Stimulated activated CD4-positive, alpha-beta T cell treated with anti-CD3 and anti-CD28 coated beads, Interleukin-4, amount 100 ng/mL, for 24 hours (primary cell): ENCODE results near the gene UNC13C.
A peak's percentile ranks its signal among the peaks of the same experiment; 100 is the strongest.
"Not testable (repeated sequence)": the region's sequence is repeated elsewhere in the genome, so short reads cannot be mapped to it uniquely, and the experiment has no call there.

Source experiments
- DNase-seq: peaks from one replicate; pipeline ENCODE4 v3.0.0-alpha.2; 2020

UNC13C gene

DNA sequence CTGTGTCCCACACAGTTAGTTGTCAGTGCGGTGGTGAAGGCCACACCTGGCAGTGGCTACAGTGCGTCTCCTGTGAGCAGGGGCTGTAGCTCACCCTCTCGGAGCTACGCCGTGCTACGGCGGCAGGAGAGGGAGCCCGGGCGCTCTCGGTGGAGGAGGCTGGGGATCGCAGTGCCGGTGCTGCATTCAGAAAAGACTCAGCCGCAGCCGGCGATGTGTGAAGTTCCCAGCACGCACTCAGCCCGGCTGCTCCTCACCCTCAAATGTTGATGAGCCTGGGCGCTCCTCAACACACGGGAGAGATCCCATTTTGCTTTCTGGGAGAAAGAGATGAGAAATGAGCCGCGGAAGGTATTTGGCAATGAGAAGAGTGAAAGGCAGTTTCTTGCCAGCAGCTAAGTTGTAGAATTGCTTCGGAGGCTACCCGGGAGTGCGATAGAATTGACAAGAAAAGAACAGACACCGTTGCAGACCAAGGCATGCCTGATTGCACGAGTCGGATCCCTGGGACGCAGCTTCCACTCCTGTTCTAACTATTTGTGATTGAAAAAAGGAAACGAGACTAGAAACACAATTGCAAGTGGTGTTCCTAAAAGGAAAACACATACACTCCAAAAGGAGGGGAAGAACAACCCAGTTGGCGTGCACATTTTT is at the start of gene UNC13C:
UNC13C (plus strand) TSS at position 189 of the 654 bp plus-strand sequence. CDS start 34,463 bp downstream, outside the sequence.
- no peak for DNase-seq

DNA sequence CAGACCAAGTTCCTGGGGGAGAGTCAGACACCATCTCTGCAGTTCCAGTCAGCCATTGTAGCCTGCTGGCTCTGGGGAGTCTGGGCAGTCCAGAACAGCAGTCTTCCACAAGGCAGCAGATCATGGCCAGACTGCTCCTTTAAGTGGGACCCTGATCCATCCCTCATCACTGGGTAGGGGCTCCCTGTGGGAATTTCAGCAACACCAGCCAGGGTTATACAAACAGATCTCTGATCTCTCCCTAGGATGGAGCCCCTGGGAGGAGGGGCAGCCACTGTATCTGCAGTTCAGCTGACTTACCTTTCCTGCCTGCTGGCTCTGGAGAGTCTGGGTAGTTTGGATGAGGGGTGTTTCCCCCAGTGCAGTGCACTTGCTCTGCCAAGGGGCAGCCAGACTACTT is 42.1 kb upstream of the UNC13C start:
- DNase-seq = no peak

DNA sequence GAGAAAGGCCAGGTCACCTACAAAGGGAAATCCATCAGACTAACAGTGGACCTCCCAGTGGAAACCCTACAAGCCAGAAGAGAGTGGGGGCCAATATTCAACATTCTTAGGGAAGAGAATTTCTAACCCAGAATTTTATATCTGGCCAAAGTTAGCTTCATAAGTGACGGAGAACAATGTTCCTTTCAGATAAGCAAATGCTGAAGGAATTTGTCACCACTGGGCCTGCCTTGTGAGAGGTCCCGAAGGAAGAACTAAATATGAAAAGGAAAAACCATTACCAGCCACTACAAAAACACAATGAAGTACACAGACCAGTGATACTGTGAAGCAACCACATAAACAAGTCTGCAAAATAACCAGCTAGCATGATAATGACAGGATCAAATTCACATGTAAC is 40.6 kb upstream of the UNC13C start:
- DNase-seq = not testable (repeated sequence)

DNA sequence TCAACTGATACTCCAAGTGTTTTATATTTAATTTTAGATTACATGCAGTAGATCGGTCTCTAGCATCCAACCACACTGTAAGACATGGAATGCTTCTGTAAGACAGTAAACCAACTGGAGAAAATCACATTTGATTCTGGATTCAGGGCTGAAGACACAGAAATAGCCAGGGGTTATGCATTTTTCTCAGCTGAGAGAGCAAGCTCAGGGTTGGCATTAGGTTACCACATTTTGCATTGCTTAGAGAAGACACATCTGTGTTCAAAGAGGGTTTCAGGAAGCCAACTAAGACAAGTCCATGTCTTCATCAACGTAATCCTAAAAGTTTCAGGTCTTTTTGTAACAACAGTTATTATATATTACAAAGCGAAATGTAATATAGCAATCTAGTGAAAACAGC is 27.7 kb upstream of the UNC13C start:
- no peak for DNase-seq

DNA sequence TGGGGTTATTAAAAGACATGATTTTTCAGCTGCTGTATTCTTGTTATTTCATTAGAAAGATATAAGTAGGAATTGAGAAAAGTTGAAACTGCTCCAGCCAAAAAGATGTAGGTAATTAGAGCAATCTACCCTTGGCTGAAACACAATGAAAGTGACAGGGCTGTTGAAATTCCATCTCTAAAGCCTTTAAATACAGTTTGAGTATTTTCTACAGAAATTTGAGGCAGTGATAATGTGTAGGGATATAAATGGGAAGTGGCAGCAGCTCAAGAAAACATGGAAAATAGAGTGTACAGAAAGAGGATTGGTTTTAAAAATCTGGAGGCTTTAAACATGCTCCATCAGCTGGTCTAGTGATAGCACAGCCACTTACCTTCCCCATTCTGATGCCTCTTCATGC is 22.8 kb upstream of the UNC13C start:
- DNase-seq = no peak

DNA sequence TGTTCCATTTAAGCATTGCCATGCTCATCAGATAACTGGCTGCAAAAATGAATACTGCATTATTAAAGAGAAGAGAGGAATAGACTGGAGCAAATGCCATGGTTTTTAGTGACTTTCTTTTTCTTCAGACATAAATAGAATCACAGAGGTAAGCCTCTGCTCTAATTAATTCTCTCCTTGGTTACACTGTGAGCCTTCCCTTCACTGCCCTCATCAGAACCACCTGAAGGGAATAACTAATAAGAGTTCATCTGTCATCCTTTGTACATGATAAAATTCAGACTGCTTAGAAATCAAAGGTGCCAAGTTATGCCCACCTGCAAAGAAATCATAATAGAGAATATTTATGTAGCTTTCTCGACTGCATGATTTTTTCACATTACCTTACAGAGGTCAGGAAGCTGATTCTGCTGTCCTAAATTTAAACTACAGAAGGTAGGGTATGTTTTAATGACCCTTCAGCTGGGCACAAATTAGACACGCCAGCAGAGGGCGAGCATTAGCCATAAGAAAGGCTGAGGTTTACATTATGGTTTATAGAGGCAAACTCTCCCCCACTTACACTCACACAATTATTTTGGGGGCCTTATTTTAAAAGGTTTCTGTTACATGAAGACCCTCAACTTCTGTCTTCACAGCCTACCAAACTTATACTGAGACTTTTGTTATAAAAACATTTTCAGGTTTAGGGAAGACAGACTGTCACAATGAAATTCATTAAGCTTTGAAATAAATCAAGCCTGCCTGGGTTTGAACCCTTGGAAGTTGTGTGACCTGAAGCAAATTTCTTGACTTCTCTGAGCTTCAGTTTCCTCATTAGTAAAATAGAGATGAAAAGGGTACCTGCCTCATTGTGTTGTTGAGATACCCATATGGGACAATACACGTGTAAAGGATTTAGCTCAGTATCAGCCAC is 15.3 kb upstream of the UNC13C start:
- peak; percentile 14 for DNase-seq

DNA sequence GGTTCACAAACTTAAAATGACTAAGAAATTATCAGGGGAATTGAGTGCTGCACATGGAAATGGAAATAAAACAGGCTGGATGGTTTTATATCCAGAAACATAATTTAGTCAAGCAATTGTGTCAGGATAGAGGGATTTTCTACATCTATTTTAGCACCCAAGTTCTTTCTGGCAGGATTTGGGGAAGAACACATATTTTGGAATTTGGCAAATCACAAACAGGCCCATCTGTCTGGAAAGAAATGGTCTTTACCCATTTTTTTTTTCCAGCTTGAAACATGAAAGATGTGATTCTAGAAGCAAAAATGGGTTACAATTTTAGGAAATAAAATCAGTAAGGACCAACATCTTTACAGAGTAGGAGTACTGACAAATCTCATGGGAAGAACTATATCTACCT is 14.4 kb upstream of the UNC13C start:
- DNase-seq = no peak

DNA sequence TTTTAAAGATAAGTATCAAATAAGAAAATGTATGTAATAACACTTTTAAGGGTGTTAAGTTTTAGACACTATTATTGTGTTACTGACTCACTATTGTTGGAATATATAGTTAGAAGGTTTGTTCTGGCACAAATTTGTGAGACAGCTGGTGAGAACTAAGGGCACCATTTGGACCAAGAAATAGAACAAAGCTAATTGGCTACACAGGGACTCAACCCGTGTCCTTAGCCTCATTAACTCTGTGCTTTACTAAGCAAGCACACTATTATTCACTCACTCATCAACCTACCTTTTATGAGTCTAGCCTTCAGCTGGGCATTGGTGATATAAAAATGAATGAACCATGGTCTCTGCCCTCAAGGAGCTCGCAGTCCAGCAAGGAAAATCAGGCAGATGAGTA is 4.1 kb upstream of the UNC13C start:
- no peak for DNase-seq

DNA sequence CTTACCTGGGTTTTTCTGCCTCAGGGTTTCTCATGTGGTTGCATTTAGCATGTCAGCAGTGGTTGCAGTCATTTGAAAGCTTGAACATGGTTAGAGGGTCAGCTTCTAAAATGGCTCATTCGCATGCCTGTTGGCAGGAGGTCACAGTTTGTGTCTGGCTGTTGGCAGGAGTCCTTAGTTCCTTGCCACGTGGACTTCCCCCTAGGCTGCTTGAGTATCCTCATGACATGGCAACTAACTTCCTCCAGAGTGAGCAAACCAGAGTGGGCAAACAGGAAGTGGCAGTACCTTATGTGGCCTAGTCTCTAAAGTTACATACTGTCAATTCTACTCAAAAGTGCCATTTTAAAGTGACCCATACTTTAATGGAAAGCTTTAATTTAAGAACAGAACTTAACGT is 3.4 kb upstream of the UNC13C start:
- DNase-seq = no peak

DNA sequence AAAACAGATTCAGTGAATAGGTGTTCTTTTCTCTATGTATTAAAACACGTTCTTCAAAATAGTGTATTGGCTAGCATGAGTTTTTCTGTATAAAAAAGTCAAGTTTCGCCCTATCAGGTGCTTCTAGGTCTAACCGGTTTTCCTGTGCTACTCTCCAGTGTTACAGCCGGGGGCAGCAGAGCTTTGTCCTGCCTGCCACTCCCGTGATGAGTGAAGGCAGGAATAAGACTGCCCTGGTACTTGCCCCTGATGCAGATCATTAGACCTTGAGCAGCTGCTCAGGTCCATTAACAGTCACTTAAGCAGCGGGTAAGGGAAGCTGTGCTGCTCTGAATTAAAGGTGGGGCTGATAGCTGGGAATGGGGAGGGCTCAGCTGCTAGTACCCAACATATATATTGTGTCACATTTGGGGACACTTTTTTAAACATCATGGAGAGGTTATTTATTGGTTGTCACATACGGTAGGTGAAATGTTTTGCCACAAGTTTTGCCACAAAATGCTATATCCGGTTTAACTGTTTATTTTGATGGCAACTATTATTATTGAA is 1.3 kb upstream of the UNC13C start:
- no peak for DNase-seq

DNA sequence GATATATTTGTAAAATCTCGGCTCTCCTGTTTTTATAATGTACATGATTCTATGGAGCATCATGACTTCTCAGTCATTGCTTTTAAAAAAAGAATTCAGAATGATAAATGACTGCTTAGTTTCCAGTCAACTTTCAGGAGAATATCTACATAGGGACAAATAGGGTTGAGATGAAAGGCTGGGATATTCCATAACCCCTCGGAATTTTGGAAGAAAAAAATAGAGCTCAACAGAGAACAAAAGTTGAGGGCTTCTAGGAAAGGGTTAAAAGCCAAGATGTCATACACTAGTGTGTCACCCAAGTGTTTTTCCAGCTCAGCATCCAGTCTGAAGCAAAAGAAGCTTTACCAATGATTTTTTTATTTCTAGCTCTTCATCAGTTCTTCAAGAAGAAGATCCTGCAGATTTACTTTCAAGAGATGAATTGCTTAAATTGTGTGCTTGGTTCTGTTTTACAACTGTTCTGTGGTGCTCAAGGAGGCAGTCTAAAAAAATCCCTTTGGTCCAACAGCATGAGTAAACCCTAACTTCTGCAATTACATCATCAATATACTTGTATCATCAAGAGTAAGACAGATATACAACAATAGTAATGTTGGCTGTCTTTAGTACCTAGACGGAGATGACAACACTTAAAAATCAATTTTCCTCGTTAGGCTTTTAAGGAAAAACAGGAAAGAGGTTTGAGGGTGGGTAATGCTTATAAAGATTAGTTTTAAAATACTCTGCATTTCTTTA is 979 bp downstream of the UNC13C start:
- no peak for DNase-seq

DNA sequence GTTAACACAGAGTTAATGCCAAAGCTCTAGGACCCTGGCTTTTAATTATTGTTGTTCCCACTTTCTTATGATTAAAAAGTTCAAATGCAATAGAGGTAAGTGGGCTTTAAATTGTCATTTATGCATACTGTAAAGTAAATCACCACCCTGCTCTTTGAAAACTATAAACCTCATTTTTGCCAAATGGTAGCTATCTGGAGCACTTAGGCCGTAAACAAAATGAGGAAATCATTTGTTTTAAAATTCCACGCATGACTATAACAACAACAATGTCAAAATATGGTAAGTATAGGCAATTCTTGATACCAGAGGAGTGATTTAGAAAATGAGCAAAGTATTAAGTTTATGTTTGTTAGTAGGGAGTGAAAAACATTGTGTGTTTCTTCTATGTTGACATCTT is 1.8 kb downstream of the UNC13C start:
- no peak for DNase-seq

DNA sequence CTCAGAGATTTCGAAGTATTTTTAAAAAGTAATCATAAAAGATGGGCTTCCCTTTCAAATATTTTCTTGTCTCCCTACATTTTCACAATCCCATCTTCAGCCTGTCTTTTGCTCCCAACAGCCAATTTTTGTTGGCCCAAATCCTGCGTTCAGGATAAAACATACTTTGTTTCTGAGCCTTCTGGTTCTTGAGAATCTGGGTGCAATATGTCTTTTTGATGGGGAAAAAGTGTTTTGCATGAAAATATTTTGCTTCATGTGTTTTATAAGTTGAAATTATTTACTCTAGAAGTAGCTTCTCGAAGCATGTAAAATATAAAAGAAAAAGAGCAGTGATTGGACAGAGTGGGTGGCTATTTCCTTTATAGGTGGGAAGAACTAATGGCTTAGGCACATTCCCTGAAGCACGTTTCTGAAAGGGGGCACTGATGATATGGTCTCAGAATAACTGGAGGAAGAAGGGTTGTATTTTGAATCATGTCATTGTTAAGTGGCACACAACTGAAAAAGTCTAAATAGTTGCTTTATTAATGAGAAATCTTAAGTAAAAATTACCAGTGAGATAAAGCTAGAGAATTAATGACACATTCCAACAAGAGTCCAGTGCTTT is 3.9 kb downstream of the UNC13C start:
- no peak for DNase-seq

DNA sequence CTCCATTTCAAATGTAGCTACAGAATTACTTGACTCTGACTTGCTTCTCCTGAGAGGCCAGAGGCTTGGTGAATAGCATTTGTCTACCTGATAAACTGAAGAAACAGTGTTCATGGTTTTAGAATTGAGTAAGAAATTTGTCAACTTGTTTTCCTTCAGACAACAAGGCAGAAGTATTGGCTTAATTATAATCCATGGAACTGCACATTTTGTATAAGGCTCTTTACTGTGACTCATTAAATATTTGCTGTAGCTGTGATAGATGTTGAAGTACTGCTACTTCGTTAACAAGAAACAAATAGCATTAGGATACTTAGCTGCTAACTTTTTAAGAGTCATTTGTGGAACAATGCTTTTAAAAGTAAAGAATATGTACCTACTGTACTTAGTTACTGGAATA is 4.6 kb downstream of the UNC13C start:
- DNase-seq = no peak

DNA sequence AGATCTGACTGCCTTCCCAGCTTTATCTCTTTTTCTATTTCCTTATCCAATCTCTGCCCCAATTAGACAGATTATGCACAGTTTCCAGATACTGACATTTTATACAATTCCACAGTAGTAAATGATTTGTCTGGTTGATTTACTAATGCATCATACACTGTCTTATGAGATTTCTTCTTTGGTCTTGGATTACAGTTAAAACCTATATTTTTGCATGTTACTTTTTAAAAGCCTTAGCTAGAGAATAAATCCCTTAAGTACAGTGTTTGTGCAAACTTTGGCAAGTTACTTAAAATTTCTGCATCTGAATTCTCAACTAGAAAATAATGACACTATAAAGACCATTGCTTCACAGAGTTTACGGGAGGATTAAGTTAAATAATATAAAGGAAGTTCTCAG is 6.0 kb downstream of the UNC13C start:
- DNase-seq = no peak

DNA sequence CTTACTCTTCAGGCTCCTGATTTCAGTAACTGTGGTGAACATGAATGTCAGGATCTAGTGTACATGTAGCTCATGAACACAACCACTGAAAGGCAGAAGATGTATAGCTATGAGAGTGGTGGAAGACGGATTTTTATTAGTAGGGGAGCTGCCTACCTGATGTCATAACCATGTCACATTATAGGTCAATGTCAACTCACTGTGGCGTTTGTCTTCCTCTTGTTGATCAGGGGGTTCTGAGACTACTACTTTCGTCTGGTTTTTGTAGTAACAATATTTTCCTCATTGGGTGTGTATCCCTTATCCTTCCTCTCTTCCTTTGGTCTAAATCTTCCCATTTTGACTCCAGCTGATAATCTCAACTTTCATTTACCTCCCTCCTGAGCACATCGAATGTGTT is 7.3 kb downstream of the UNC13C start:
- no peak for DNase-seq

DNA sequence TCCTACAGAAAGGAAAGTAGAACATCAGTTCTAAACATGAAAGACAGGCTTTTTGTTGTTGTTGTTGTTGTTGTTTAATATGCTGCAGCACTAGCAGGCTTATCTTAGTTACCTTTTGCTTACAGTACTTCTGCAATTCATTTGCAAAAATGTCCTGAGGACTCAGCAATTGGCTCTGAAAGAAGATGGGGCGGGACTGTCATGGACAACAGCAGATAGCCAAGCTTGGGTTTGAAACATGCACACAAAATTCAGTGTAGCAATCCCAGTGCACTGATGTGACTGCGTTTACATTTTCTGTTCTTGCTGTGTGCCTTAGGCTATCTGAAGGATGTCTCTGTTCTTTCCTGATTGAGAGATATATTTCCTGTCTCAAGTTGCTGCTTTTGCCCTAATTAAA is 9.2 kb downstream of the UNC13C start:
- DNase-seq = no peak

DNA sequence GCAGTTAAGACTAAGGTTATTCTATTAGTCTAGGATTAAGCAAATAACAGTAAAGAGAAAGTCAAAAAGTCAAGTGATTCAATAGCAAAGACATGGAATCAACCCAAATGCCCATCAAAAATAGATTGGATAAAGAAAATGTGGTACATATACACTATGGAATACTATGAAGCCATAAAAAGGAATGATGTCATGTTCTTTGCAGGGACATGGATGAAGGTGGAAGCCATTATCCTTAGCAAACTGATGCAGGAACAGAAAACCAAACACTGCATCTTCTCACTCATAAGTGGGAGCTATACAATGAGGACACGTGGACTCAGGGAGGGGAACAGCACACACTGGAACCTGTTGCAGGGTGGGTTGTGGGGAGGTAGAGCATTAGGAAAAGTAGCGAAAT is 29.0 kb downstream of the UNC13C start:
- DNase-seq = no peak

DNA sequence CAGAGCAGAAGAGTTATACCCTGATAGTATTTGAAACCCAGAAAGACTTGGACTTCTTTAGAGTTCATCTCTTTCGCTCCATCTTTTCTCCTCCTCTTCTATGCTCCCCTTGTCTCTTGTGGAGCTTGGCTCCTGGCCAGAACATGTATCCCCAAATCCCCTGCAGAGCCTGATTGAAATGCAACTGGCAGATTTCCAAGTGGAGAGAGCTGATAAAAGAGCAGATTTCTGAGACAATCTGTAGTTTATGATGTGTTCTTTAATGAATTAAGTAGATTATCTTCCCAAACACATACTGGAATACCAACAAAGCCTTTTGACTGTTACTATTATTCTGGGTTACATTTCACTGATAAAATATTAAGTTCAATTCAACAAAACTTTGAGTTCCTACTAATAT is 33.4 kb downstream of the UNC13C start:
- no peak for DNase-seq

DNA sequence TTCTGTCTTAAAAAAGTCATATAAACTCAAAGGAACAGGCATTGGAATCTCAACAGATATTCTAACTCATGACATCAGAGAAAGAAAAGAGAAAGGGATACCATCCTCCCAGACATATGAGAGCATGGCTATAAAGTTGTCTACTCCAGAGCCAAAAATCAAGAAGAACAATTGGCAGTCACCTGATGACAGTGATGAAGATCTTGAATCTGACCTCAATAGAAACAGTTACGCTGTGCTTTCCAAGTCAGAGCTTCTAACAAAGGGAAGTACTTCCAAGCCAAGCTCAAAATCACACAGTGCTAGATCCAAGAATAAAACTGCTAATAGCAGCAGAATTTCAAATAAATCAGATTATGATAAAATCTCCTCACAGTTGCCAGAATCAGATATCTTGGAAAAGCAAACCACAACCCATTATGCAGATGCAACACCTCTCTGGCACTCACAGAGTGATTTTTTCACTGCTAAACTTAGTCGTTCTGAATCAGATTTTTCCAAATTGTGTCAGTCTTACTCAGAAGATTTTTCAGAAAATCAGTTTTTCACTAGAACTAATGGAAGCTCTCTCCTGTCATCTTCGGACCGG is 35.9 kb downstream of the UNC13C start:
- no peak for DNase-seq

DNA sequence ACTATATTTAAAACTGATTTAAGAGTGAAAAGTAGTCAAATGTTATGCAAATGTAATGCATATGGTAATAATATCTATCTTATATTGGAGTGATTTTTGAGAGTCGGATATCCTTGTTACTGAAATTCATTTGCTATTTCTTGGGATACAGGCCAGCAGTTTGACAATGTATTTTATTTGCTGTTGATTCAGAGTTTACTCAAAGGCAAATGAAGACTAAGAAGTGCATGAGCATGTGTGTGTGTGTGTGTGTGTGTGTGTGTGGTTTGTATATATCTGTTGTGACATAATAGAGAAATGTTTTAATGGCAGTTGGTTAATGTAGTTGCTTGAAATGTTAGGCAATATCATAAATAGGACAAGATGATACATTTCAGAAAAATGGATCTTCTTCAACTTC is 39.0 kb downstream of the UNC13C start:
- no peak for DNase-seq

DNA sequence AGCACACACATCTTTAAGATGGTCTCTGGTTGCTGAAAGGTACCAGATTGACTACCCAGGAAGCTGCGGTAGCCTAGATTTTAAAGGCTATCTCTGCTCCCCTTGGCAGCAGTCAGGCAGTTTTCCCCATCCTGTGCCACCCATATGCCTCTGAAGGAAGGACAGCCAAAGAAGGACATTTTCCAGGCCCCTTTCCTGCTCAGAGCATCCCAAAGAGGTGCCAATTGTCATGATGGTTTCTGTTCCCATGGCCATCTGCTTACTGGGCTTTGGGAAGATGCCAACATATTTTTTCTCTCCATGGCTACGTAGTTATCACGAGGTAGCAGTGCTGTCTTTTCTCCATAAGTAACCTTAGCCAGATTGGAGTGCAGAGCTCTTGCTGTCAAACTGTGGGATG is 39.7 kb downstream of the UNC13C start:
- DNase-seq = no peak

DNA sequence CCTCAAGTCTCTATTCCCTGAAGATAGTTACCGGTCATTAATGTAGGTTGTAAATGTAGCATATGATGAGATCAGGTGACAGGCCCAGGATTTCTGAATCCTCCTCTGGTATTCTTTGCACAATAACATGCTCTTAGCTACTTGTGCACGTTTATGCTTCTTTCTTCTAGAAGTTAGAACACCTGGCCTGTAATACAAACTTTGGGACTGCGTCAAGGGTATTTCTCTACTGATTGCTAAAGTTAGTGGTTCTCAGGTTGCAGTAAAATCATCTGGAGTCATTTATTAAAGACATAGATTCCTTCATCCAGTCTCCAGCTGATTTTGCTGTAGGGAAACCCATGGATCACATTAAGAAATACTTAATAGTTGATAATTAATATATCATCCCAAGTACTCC is 48.0 kb downstream of the UNC13C start:
- no peak for DNase-seq
